Neural cell (in vitro differentiated cells): ENCODE data around the gene GLT8D2. TPM values are rescaled to one million over a fixed set of nuclear protein-coding genes. Genes with fewer than 3 reads are reported as not detected.

ENCODE experiments used
- H2AFZ ChIP-seq: fragments of 200-600, 300-800 bp; sonication (generic), shearing (Covaris generic); 2 replicates; pipeline ENCODE4 v1.6.0; 2014; ENCODE audit warnings: low read depth, mild to moderate bottlenecking, antibody characterized with exemption, low read length, moderate library complexity
- H3F3A ChIP-seq: fragments of 200-600 bp; shearing (Covaris generic); 2 replicates; pipeline ENCODE4 v1.6.1; 2016; ENCODE audit warnings: mild to moderate bottlenecking, moderate library complexity, mixed read lengths, antibody characterized with exemption, low read length; ENCODE audit not compliant: insufficient read depth, poor library complexity, severe bottlenecking
- H3K27ac ChIP-seq: fragments of 200-600, 300-800 bp; sonication (generic), shearing (Covaris generic); 2 replicates; pipeline ENCODE4 v1.5.1; 2014; ENCODE audit warnings: mild to moderate bottlenecking, low read length, moderate library complexity
- H3K27me3 ChIP-seq: fragments of 300-800, 200-600 bp; sonication (generic), shearing (Covaris generic); 2 replicates; pipeline ENCODE4 v1.6.0; 2014; ENCODE audit warnings: mild to moderate bottlenecking, low read depth, low read length, moderate library complexity; ENCODE audit not compliant: insufficient read depth
- H3K36me3 ChIP-seq: fragments of 300-800, 200-600 bp; sonication (generic), shearing (Covaris generic); 2 replicates; pipeline ENCODE4 v1.5.1; 2014; ENCODE audit warnings: mild to moderate bottlenecking, antibody characterized with exemption, low read length, moderate library complexity; ENCODE audit not compliant: insufficient read depth
- H3K4me2 ChIP-seq: fragments of 300-800, 200-600 bp; sonication (generic), shearing (Covaris generic); 2 replicates; pipeline ENCODE4 v1.6.0; 2014; ENCODE audit warnings: mild to moderate bottlenecking, low read length
- H3K4me3 ChIP-seq: fragments of 300-800, 200-600 bp; sonication (generic), shearing (Covaris generic); 2 replicates; pipeline ENCODE4 v1.5.1; 2014; ENCODE audit warnings: mild to moderate bottlenecking, low read length, moderate library complexity
- H3K79me2 ChIP-seq: fragments of 200-600 bp; shearing (Covaris generic); replicated peaks from 2 replicates; pipeline ENCODE4 v1.6.0; 2014; ENCODE audit warnings: mild to moderate bottlenecking, low read length, moderate library complexity; ENCODE audit not compliant: insufficient read depth
- H3K9ac ChIP-seq: fragments of 300-800, 200-600 bp; sonication (generic), shearing (Covaris generic); 2 replicates; pipeline ENCODE4 v1.6.1; 2016; ENCODE audit warnings: mild to moderate bottlenecking, low read length, mixed read lengths
- H3K9me2 ChIP-seq: fragments of 200-600 bp; shearing (Covaris generic); 2 replicates; pipeline ENCODE4 v1.6.1; 2016; ENCODE audit warnings: mild to moderate bottlenecking, low read length, mixed read lengths; ENCODE audit not compliant: insufficient read depth
- H3K9me3 ChIP-seq: fragments of 200-600, 300-800 bp; sonication (generic), shearing (Covaris generic); 2 replicates; pipeline ENCODE4 v1.6.1; 2016; ENCODE audit warnings: mild to moderate bottlenecking, mixed run types, low read length, moderate library complexity, mixed read lengths
- H4K20me1 ChIP-seq: fragments of 200-600 bp; shearing (Covaris generic); 2 replicates; pipeline ENCODE4 v1.6.1; 2016; ENCODE audit warnings: mild to moderate bottlenecking, mixed run types; ENCODE audit not compliant: insufficient read depth
- CTCF ChIP-seq: fragments of 450-650 bp; IDR thresholded peaks from 2 replicates; pipeline ENCODE4 v1.5.1; 2014; ENCODE audit warnings: antibody characterized with exemption, mild to moderate bottlenecking, moderate library complexity; ENCODE audit not compliant: poor library complexity, severe bottlenecking
- EP300 ChIP-seq: fragments of 450-650 bp; conservative IDR thresholded peaks from 2 replicates; pipeline ENCODE4 v1.6.1; 2014; ENCODE audit warnings: antibody characterized with exemption, mild to moderate bottlenecking, moderate library complexity; ENCODE audit not compliant: poor library complexity, severe bottlenecking
- EZH2 ChIP-seq: fragments of 200-600, 300-800 bp; shearing (Covaris generic), sonication (generic); IDR thresholded peaks from 2 replicates; pipeline ENCODE4 v1.6.1; 2014; ENCODE audit warnings: antibody characterized with exemption, low read length, borderline replicate concordance, mild to moderate bottlenecking; ENCODE audit not compliant: insufficient read depth, poor library complexity, severe bottlenecking
- MXI1 ChIP-seq: fragments of 450-650 bp; conservative IDR thresholded peaks from 2 replicates; pipeline ENCODE4 v1.6.1; 2014; ENCODE audit warnings: antibody characterized with exemption, mild to moderate bottlenecking; ENCODE audit not compliant: poor library complexity, severe bottlenecking
- POLR2AphosphoS5 ChIP-seq: IDR thresholded peaks from 2 replicates; pipeline ENCODE4 v1.6.1; 2012
- RAD21 ChIP-seq: fragments of 450-650 bp; conservative IDR thresholded peaks from 2 replicates; pipeline ENCODE4 v1.6.1; 2014; ENCODE audit warnings: antibody characterized with exemption, mild to moderate bottlenecking, moderate library complexity
- SMC3 ChIP-seq: fragments of 450-650 bp; conservative IDR thresholded peaks from 2 replicates; pipeline ENCODE4 v1.6.1; 2014; ENCODE audit warnings: antibody characterized with exemption, mild to moderate bottlenecking, moderate library complexity; ENCODE audit not compliant: poor library complexity
- TAF1 ChIP-seq: IDR thresholded peaks from 2 replicates; pipeline ENCODE4 v1.6.1; 2012; ENCODE audit warnings: low read depth
- polyA plus RNA-seq: library from polyadenylated mRNA; depleted of rRNA; stranded (reverse); fragments of >200 nt; gene quantifications from 2 replicates; pipeline ENCODE4 v1.2.3, GENCODE V29; 2014
- TF ChIP-seq, protein P1 (sequence below): IDR thresholded peaks from 2 replicates; pipeline ENCODE4 v1.6.1; 2012; ENCODE audit warnings: borderline replicate concordance

The GLT8D2 gene
- polyA plus RNA-seq, 1 donor from 2014 or later = 8.3 TPM

DNA sequence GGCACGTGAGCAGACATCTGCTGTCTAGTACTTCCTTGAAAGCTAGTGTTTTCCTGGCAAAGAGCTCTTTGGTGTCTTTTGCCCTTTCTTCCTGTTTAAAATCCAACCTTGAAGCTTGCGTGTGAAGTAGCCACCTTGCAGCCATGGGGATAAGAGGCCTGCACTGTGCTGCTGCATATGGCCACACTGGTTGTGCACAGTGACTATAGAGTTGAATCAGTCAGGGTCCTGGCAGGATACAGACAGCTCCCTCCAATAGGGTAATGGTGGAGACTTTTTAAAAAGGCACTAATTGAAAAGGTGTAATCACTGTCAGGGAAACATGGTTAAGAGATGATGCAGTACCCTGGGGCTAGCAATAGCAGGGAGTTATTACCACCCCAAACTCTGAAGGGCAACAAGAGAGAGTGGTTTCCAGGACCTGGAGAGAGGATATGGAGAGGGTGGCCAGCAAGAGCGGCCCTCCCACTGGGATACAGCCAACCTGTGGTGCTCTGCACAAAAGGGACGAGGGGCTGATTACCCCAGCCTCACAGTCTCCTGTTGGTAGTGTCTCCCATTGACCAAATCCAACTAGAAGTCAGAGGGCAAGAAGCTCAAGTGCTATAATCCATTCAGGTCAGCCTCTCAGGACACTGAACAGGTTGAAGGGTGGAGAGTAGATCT is 4.8 kb upstream of the GLT8D2 start:
- Histone ChIP-seq H3K4me2 (no peak overlapping the region), H4K20me1 (no peaks in the 10 kb centered on the region), H3K36me3 (no peaks in the 10 kb centered on the region), H3K27ac (no peak overlapping the region), H3K9me2 (no peaks in the 10 kb centered on the region), H3K79me2 (no peaks in the 10 kb centered on the region), H3F3A (no peaks in the 10 kb centered on the region), H3K27me3 (peaks cover 7% of the 10 kb centered on the region), H3K4me3 (no peak overlapping the region), H3K9me3 (no peaks in the 10 kb centered on the region), H2AFZ (no peak overlapping the region), H3K9ac (no peak overlapping the region)
- TF ChIP-seq, protein P1, sequence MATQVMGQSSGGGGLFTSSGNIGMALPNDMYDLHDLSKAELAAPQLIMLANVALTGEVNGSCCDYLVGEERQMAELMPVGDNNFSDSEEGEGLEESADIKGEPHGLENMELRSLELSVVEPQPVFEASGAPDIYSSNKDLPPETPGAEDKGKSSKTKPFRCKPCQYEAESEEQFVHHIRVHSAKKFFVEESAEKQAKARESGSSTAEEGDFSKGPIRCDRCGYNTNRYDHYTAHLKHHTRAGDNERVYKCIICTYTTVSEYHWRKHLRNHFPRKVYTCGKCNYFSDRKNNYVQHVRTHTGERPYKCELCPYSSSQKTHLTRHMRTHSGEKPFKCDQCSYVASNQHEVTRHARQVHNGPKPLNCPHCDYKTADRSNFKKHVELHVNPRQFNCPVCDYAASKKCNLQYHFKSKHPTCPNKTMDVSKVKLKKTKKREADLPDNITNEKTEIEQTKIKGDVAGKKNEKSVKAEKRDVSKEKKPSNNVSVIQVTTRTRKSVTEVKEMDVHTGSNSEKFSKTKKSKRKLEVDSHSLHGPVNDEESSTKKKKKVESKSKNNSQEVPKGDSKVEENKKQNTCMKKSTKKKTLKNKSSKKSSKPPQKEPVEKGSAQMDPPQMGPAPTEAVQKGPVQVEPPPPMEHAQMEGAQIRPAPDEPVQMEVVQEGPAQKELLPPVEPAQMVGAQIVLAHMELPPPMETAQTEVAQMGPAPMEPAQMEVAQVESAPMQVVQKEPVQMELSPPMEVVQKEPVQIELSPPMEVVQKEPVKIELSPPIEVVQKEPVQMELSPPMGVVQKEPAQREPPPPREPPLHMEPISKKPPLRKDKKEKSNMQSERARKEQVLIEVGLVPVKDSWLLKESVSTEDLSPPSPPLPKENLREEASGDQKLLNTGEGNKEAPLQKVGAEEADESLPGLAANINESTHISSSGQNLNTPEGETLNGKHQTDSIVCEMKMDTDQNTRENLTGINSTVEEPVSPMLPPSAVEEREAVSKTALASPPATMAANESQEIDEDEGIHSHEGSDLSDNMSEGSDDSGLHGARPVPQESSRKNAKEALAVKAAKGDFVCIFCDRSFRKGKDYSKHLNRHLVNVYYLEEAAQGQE = no peak
- TF ChIP-seq RAD21 (no peak), CTCF (no peak), EP300 (no peak), POLR2AphosphoS5 (no peak)

DNA sequence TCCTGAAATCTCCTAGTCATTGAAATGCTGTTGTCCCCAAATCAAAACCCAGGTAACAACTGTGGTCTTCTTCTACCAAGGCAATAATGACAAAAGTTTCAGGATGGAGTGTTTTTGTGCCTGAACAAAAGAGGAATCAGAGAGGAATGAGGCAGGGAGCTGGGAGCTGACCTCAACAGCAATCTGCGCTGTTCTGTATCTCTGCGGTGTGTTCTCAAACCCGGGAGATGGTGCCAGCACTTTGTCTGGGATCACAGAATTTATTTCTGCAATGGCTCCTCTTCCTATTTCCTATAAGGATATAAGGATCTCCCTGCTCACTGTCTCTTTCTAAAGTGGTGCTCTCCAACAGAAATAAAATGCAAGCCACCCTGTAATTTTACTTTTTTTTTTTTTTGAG is 449 bp upstream of the GLT8D2 start:
- H4K20me1 ChIP-seq = no peaks in the 10 kb centered on the region
- TF ChIP-seq SMC3 = no peak
- TF ChIP-seq TAF1 = no peak
- TF ChIP-seq MXI1 = no peak
- no peak for TF ChIP-seq CTCF
- TF ChIP-seq POLR2AphosphoS5 = no peak
- TF ChIP-seq EZH2 = no peak
- TF ChIP-seq, protein P1 = no peak
- TF ChIP-seq EP300 = no peak
- no peak for TF ChIP-seq RAD21
- no peaks in the 10 kb centered on the region for H3F3A ChIP-seq
- no peaks in the 10 kb centered on the region for H3K79me2 ChIP-seq
- H3K9me2 ChIP-seq = no peaks in the 10 kb centered on the region
- H3K9ac ChIP-seq = no peak overlapping the region
- H2AFZ ChIP-seq = no peak overlapping the region
- H3K4me2 ChIP-seq = no peak overlapping the region
- peak overlapping the region; percentile 37 for H3K4me3 ChIP-seq
- no peaks in the 10 kb centered on the region for H3K9me3 ChIP-seq
- H3K27ac ChIP-seq = no peak overlapping the region
- H3K36me3 ChIP-seq = no peaks in the 10 kb centered on the region
- H3K27me3 ChIP-seq = peaks cover 16% of the 10 kb centered on the region
